ENCODE measurements around the gene TLR2. TPM values are rescaled to one million over a fixed set of nuclear protein-coding genes. Genes with fewer than 3 reads are reported as not detected.

TLR2 gene
- total and polyA plus RNA-seq, 5 donors from 2014 or later, result 0.55 to 1.4 (median 0.69) TPM; not detected in 1

- peaks cover 3% of the 10 kb centered on the region for H3K36me3 Mint-ChIP-seq
- no peak for ATAC-seq (ENCODE audit: low read depth in 2 of 2)
- peaks cover 0 to 12% (median 5%) of the 10 kb centered on the region in 7 donors for H3K9me3 Mint-ChIP-seq
- H3K27ac ChIP-seq (ENCODE audit: insufficient read depth, low read length, poor library complexity, severe bottlenecking), result no peak overlapping the region
- peak overlapping the region in 1 of 3 donors; percentile 74 for H3K27ac Mint-ChIP-seq
- peaks cover 12% of the 10 kb centered on the region for H3K4me1 ChIP-seq (ENCODE audit: control insufficient read depth, insufficient read depth, low read length, poor library complexity, severe bottlenecking)
- no peak for DNase-seq
- H3K4me3 ChIP-seq (ENCODE audit: low read depth, low read length), result no peak overlapping the region
- peaks cover 10 to 12% of the 10 kb centered on the region in 2 experiments for H3K9me3 ChIP-seq (ENCODE audit: control insufficient read depth in 2 of 2, low read length in 2 of 2)
- H3K27me3 Mint-ChIP-seq, result peaks cover 48% of the 10 kb centered on the region
- peaks cover 13% of the 10 kb centered on the region for H3K27me3 ChIP-seq (ENCODE audit: control insufficient read depth, insufficient read depth, low read length)
- H3K4me3 Mint-ChIP-seq, result peak overlapping the region; percentile 74 to 89 (median 81)
- peaks cover 5 to 17% (median 12%) of the 10 kb centered on the region in 4 donors for H3K4me1 Mint-ChIP-seq
- no peaks in the 10 kb centered on the region for H3K36me3 ChIP-seq (ENCODE audit: control insufficient read depth, insufficient read depth, low read length)
These were observed 308 bp upstream of the TLR2 start for GRCh38 chr4:153683763-153684181.

- peaks cover 0 to 23% (median 8%) of the 10 kb centered on the region in 7 donors for H3K9me3 Mint-ChIP-seq
- peaks cover 5 to 17% (median 12%) of the 10 kb centered on the region in 4 donors for H3K4me1 Mint-ChIP-seq
- H3K36me3 ChIP-seq (ENCODE audit: control insufficient read depth, insufficient read depth, low read length), result no peaks in the 10 kb centered on the region
- peak overlapping the region in 2 of 3 donors; percentile 16 to 70 for H3K27ac Mint-ChIP-seq
- H3K9me3 ChIP-seq (ENCODE audit: control insufficient read depth in 2 of 2, low read length in 2 of 2), result peaks cover 13 to 15% of the 10 kb centered on the region in 2 experiments
- peaks cover 43% of the 10 kb centered on the region for H3K27me3 Mint-ChIP-seq
- peak overlapping the region; percentile 52 for H3K4me3 ChIP-seq (ENCODE audit: low read depth, low read length)
- H3K4me3 Mint-ChIP-seq, result peak overlapping the region; percentile 78 to 87 (median 83)
- no peak overlapping the region for H3K27ac ChIP-seq (ENCODE audit: insufficient read depth, low read length, poor library complexity, severe bottlenecking)
- H3K4me1 ChIP-seq (ENCODE audit: control insufficient read depth, insufficient read depth, low read length, poor library complexity, severe bottlenecking), result peaks cover 12% of the 10 kb centered on the region
- peak in 1 of 2 donors; percentile 28 for ATAC-seq (ENCODE audit: low read depth in 2 of 2)
- peaks cover 13% of the 10 kb centered on the region for H3K27me3 ChIP-seq (ENCODE audit: control insufficient read depth, insufficient read depth, low read length)
- no peak for DNase-seq
- peaks cover 14% of the 10 kb centered on the region for H3K36me3 Mint-ChIP-seq
These were observed 891 bp downstream of the TLR2 start for GRCh38 chr4:153684971-153685371.

DNA sequence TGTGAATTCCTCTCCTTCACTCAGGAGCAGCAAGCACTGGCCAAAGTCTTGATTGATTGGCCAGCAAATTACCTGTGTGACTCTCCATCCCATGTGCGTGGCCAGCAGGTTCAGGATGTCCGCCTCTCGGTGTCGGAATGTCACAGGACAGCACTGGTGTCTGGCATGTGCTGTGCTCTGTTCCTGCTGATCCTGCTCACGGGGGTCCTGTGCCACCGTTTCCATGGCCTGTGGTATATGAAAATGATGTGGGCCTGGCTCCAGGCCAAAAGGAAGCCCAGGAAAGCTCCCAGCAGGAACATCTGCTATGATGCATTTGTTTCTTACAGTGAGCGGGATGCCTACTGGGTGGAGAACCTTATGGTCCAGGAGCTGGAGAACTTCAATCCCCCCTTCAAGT, 20.4 kb downstream of the TLR2 start:
- peaks cover 2% of the 10 kb centered on the region for H3K27me3 ChIP-seq (ENCODE audit: control insufficient read depth, insufficient read depth, low read length)
- H3K4me3 ChIP-seq (ENCODE audit: low read depth, low read length), result no peak overlapping the region
- no peaks in the 10 kb centered on the region for H3K9me3 ChIP-seq (ENCODE audit: control insufficient read depth in 2 of 2, low read length in 2 of 2)
- H3K27ac Mint-ChIP-seq, result no peak overlapping the region
- DNase-seq, result no peak
- H3K9me3 Mint-ChIP-seq, result peaks cover 0 to 2% (median 0%) of the 10 kb centered on the region in 7 donors
- H3K27me3 Mint-ChIP-seq, result peaks cover 7% of the 10 kb centered on the region
- peaks cover 0 to 14% (median 2%) of the 10 kb centered on the region in 4 donors for H3K4me1 Mint-ChIP-seq
- H3K27ac ChIP-seq (ENCODE audit: insufficient read depth, low read length, poor library complexity, severe bottlenecking), result no peak overlapping the region
- no peaks in the 10 kb centered on the region for H3K36me3 ChIP-seq (ENCODE audit: control insufficient read depth, insufficient read depth, low read length)
- H3K36me3 Mint-ChIP-seq, result peaks cover 5% of the 10 kb centered on the region
- H3K4me3 Mint-ChIP-seq, result no peak overlapping the region
- H3K4me1 ChIP-seq (ENCODE audit: control insufficient read depth, insufficient read depth, low read length, poor library complexity, severe bottlenecking), result no peaks in the 10 kb centered on the region
- no peak for ATAC-seq (ENCODE audit: low read depth in 2 of 2)

DNA sequence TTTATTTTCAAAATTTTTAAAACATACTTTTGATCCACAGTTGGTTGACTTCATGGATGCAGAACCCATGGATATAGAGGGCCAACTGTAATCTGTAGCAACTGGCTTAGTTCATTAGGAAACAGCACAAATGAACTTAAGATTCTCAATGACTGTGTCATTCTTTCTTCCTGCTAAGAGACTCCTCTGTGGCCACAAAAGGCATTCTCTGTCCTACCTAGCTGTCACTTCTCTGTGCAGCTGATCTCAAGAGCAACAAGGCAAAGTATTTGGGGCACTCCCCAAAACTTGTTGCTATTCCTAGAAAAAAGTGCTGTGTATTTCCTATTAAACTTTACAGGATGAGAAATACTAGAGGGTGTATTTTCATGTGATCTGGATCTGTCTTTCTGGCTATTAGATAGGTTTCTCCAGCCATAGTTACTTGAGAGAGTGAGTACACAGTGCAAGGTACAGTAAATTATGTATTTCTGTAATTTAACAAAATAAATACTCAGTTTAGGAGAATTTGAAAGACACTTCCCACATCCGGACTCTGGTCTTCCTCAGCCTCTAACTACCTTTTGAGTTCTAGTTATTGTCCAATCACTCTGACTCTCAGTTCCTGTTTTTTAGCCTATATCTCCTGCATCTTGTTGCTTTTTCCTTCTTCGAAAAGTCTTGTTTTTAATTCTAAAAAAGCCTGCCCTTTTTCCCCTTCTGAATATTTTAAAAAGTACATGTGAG, 21.8 kb downstream of the TLR2 start:
- peak overlapping the region in 2 of 3 donors; percentile 1 to 83 for H3K27ac Mint-ChIP-seq
- H3K9me3 Mint-ChIP-seq, result peaks cover 0 to 2% (median 0%) of the 10 kb centered on the region in 7 donors
- H3K27me3 ChIP-seq (ENCODE audit: control insufficient read depth, insufficient read depth, low read length), result no peaks in the 10 kb centered on the region
- H3K27ac ChIP-seq (ENCODE audit: insufficient read depth, low read length, poor library complexity, severe bottlenecking), result no peak overlapping the region
- peaks cover 0 to 17% (median 2%) of the 10 kb centered on the region in 4 donors for H3K4me1 Mint-ChIP-seq
- no peaks in the 10 kb centered on the region for H3K36me3 ChIP-seq (ENCODE audit: control insufficient read depth, insufficient read depth, low read length)
- ATAC-seq (ENCODE audit: low read depth in 2 of 2), result no peak
- H3K4me3 Mint-ChIP-seq, result peak overlapping the region in 1 of 4 donors; percentile 24
- peak in 1 of 3 donors; percentile 37 for DNase-seq
- no peaks in the 10 kb centered on the region for H3K4me1 ChIP-seq (ENCODE audit: control insufficient read depth, insufficient read depth, low read length, poor library complexity, severe bottlenecking)
- no peak overlapping the region for H3K4me3 ChIP-seq (ENCODE audit: low read depth, low read length)
- H3K27me3 Mint-ChIP-seq, result no peaks in the 10 kb centered on the region
- H3K9me3 ChIP-seq (ENCODE audit: control insufficient read depth in 2 of 2, low read length in 2 of 2), result no peaks in the 10 kb centered on the region
- peaks cover 5% of the 10 kb centered on the region for H3K36me3 Mint-ChIP-seq

DNA sequence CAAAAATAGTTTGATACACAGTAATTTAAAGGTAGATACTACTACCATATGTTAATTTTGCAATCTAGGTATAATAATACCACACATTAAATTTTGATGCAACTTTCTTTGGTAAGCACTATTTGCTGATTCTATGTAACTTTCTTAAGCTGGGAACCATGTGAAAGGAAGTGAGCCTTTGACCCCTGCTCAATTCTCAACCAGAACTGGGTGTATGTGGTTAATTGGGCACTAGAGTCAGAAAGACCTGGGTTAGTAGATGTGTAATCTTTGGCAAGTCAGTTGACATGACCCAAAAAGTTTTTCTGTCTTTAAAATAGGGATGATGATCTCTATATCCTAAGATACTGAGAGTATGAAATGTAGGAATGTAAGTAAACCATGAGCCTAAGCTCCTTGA, 22.4 kb downstream of the TLR2 start:
- H3K36me3 Mint-ChIP-seq, result peaks cover 5% of the 10 kb centered on the region
- no peaks in the 10 kb centered on the region for H3K9me3 ChIP-seq (ENCODE audit: control insufficient read depth in 2 of 2, low read length in 2 of 2)
- H3K4me1 ChIP-seq (ENCODE audit: control insufficient read depth, insufficient read depth, low read length, poor library complexity, severe bottlenecking), result no peaks in the 10 kb centered on the region
- H3K36me3 ChIP-seq (ENCODE audit: control insufficient read depth, insufficient read depth, low read length), result no peaks in the 10 kb centered on the region
- H3K9me3 Mint-ChIP-seq, result peaks cover 0 to 2% (median 0%) of the 10 kb centered on the region in 7 donors
- no peaks in the 10 kb centered on the region for H3K27me3 ChIP-seq (ENCODE audit: control insufficient read depth, insufficient read depth, low read length)
- no peak overlapping the region for H3K27ac ChIP-seq (ENCODE audit: insufficient read depth, low read length, poor library complexity, severe bottlenecking)
- H3K4me1 Mint-ChIP-seq, result peaks cover 0 to 17% (median 2%) of the 10 kb centered on the region in 4 donors
- H3K4me3 Mint-ChIP-seq, result peak overlapping the region in 1 of 4 donors; percentile 9
- peak overlapping the region in 2 of 3 donors; percentile 1 to 68 for H3K27ac Mint-ChIP-seq
- H3K27me3 Mint-ChIP-seq, result no peaks in the 10 kb centered on the region
- no peak overlapping the region for H3K4me3 ChIP-seq (ENCODE audit: low read depth, low read length)
- DNase-seq, result peak in 1 of 3 donors; percentile 21
- no peak for ATAC-seq (ENCODE audit: low read depth in 2 of 2)

DNA sequence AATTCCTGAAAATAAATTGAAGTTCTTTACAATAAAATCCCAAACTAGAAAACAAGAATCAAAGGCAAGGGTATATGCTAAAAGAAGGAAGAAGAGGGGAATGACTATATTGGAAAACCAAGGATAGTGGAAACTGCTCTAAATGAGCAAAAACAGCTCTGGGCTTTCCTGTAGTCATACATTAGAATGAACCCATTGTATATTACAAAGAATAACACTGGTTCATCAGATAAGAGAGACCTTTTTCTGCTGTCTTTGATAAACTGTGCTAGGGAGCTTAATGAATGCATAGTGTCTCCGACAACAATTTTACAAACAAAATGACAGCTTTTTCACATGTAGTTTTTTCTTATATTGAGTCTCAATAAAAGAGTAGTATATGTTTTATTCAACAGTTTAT, 26.6 kb downstream of the TLR2 start:
- no peaks in the 10 kb centered on the region for H3K27me3 Mint-ChIP-seq
- no peak for DNase-seq
- H3K4me1 ChIP-seq (ENCODE audit: control insufficient read depth, insufficient read depth, low read length, poor library complexity, severe bottlenecking), result no peaks in the 10 kb centered on the region
- no peaks in the 10 kb centered on the region for H3K27me3 ChIP-seq (ENCODE audit: control insufficient read depth, insufficient read depth, low read length)
- no peak overlapping the region for H3K27ac ChIP-seq (ENCODE audit: insufficient read depth, low read length, poor library complexity, severe bottlenecking)
- H3K4me3 ChIP-seq (ENCODE audit: low read depth, low read length), result no peak overlapping the region
- H3K36me3 ChIP-seq (ENCODE audit: control insufficient read depth, insufficient read depth, low read length), result no peaks in the 10 kb centered on the region
- no peak overlapping the region for H3K27ac Mint-ChIP-seq
- peaks cover 9% of the 10 kb centered on the region for H3K36me3 Mint-ChIP-seq
- no peak overlapping the region for H3K4me3 Mint-ChIP-seq
- H3K4me1 Mint-ChIP-seq, result peaks cover 0 to 17% (median 6%) of the 10 kb centered on the region in 4 donors
- H3K9me3 Mint-ChIP-seq, result peaks cover 0 to 4% (median 0%) of the 10 kb centered on the region in 7 donors
- ATAC-seq (ENCODE audit: low read depth in 2 of 2), result no peak
- H3K9me3 ChIP-seq (ENCODE audit: control insufficient read depth in 2 of 2, low read length in 2 of 2), result no peaks in the 10 kb centered on the region

DNA sequence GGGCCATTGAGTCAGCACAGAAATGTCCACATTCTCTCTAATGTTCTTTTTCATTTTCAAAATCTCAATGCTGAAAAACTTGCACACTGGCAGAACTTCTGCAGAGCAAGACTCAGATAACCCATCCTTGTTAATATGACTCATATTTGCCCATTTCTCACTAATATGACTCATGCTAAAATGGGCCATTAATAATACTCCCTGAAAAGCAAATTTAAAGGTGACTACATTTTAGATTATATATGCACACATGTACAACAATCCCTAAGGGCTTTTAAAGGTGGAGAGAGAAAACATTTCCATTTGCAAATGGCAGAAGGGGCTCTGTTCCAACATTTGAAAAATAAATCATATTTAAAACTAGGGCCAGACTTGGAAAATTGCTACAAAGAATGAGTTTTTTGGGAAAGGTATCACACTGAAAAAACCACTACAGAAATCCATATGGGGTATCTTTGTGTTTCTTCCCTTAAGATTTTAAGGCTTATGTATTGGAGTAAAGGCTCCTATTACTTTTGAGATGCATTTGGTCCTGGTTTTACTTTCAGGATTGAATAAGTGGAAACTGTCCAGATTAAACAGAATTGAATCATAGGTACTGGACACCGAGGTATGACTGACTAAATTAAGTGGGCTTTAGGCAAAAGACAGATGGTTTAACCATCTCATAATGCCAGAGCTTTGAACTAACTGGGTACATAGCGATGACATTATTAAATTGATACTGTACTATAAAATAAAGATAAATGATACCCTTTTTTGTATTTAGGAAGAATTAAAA, 30.0 kb downstream of the TLR2 start:
- no peak overlapping the region for H3K27ac ChIP-seq (ENCODE audit: insufficient read depth, low read length, poor library complexity, severe bottlenecking)
- no peaks in the 10 kb centered on the region for H3K9me3 ChIP-seq (ENCODE audit: control insufficient read depth in 2 of 2, low read length in 2 of 2)
- Mint-ChIP-seq H3K4me3 (no peak overlapping the region), H3K4me1 (peaks cover 0 to 7% (median 2%) of the 10 kb centered on the region in 4 donors), H3K27me3 (peaks cover 4% of the 10 kb centered on the region), H3K36me3 (peaks cover 11% of the 10 kb centered on the region), H3K9me3 (peaks cover 0 to 5% (median 2%) of the 10 kb centered on the region in 7 donors), H3K27ac (no peak overlapping the region)
- DNase-seq (no peak), ATAC-seq (ENCODE audit: low read depth in 2 of 2) (no peak)
- no peaks in the 10 kb centered on the region for H3K27me3 ChIP-seq (ENCODE audit: control insufficient read depth, insufficient read depth, low read length)
- no peaks in the 10 kb centered on the region for H3K36me3 ChIP-seq (ENCODE audit: control insufficient read depth, insufficient read depth, low read length)
- no peaks in the 10 kb centered on the region for H3K4me1 ChIP-seq (ENCODE audit: control insufficient read depth, insufficient read depth, low read length, poor library complexity, severe bottlenecking)
- no peak overlapping the region for H3K4me3 ChIP-seq (ENCODE audit: low read depth, low read length)

All from CD4-positive, CD25-positive, alpha-beta regulatory T cell (primary cell).